Nephron progenitor cell (in vitro differentiated cells): ENCODE results near the gene OSGIN1.

Experiments used
- DNase-seq: peaks from one replicate; pipeline ENCODE4 v3.0.0; 2021
- H3K27ac Mint-ChIP-seq: 2 replicates; pipeline ENCODE4 v1.8.0; 2021; ENCODE audit warnings: mild to moderate bottlenecking, moderate library complexity, mixed read lengths
- H3K27me3 Mint-ChIP-seq: 2 replicates; pipeline ENCODE4 v1.8.0; 2021; ENCODE audit warnings: mild to moderate bottlenecking, low read depth, mixed read lengths; ENCODE audit not compliant: poor library complexity
- H3K36me3 Mint-ChIP-seq: 2 replicates; pipeline ENCODE4 v1.8.0; 2021; ENCODE audit warnings: low read depth, mixed read lengths
- H3K4me1 Mint-ChIP-seq: 2 replicates; pipeline ENCODE4 v1.8.0; 2021; ENCODE audit warnings: mixed read lengths
- H3K4me3 Mint-ChIP-seq: 2 replicates; pipeline ENCODE4 v1.8.0; 2021; ENCODE audit warnings: mild to moderate bottlenecking, moderate library complexity, mixed read lengths
- H3K9me3 Mint-ChIP-seq: 2 replicates; pipeline ENCODE4 v1.8.0; 2021; ENCODE audit warnings: mild to moderate bottlenecking, moderate library complexity, mixed read lengths
- TF ChIP-seq, protein P1 (sequence below): fragments of 200-600 bp; sonication (generic); IDR thresholded peaks from 2 replicates; pipeline ENCODE4 v1.5.0; 2021; ENCODE audit warnings: antibody characterized with exemption

The OSGIN1 gene

DNA sequence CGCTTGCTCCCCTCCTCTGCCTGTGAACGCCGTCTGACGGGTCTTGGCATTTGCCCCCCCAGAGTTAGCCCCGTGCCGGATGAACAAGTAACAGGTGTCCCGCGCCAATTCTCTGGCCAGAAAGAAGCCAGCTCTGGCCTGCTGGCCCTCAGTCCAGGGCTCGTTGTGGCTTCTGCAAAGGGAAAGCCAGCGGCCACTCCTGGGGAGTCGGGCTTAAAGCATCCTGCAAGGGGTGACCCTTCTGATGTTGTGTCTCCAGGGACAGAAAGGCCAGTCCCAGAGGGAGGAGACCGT lies 18.4 kb upstream of the OSGIN1 start:
- H3K36me3 Mint-ChIP-seq, result no peaks in the 10 kb centered on the region
- H3K9me3 Mint-ChIP-seq, result no peaks in the 10 kb centered on the region
- DNase-seq, result no peak
- no peak overlapping the region for H3K4me3 Mint-ChIP-seq
- peaks cover 6% of the 10 kb centered on the region for H3K27me3 Mint-ChIP-seq
- H3K4me1 Mint-ChIP-seq, result peaks cover 37% of the 10 kb centered on the region
- no peak overlapping the region for H3K27ac Mint-ChIP-seq
- TF ChIP-seq, protein P1, sequence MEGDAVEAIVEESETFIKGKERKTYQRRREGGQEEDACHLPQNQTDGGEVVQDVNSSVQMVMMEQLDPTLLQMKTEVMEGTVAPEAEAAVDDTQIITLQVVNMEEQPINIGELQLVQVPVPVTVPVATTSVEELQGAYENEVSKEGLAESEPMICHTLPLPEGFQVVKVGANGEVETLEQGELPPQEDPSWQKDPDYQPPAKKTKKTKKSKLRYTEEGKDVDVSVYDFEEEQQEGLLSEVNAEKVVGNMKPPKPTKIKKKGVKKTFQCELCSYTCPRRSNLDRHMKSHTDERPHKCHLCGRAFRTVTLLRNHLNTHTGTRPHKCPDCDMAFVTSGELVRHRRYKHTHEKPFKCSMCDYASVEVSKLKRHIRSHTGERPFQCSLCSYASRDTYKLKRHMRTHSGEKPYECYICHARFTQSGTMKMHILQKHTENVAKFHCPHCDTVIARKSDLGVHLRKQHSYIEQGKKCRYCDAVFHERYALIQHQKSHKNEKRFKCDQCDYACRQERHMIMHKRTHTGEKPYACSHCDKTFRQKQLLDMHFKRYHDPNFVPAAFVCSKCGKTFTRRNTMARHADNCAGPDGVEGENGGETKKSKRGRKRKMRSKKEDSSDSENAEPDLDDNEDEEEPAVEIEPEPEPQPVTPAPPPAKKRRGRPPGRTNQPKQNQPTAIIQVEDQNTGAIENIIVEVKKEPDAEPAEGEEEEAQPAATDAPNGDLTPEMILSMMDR, result no peak

DNA sequence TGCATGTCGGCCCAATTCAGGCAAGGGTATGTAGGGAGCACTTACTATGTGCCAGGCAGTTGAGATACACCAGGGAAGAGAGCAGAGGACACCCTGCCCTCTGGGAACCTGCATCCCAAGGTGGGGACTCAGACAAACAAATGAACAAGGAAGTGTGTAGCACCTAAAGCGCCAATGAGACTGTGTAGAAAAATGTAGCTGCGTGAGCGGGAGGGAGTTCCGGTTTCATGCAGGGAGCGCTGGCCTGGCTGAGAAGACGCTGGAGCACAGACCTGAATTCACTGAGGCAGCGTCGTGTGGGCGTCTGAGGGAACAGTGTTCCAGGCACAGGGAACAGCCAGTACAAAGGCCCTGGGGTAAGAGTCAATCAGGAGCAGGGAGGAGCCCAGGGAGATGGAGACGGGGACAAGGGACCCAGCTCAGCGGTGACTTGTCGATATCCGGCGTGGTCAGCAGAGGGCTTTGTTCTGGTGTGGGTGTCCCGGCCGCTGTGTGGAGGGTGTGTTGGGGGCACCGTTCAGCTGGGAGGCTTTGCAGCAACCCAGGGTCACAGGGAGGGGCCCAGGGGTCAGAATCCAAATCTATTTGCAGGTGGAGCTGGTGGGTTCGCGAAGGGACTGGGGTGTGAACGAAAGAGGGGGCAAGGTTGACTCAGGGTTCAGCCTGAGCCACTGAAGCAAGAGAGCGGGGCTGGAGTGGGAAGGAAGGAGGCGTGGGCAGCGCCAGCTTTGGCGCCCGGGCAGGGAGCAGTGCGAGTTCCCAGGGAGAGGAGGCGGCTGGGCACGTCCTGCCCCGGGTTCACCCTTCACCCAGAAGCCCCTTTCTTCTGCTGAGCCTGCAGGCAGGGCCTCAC lies 17.8 kb upstream of the OSGIN1 start:
- Mint-ChIP-seq H3K4me1 (peaks cover 32% of the 10 kb centered on the region), H3K27ac (peak overlapping the region; percentile 25), H3K9me3 (no peaks in the 10 kb centered on the region), H3K36me3 (no peaks in the 10 kb centered on the region), H3K27me3 (peaks cover 5% of the 10 kb centered on the region), H3K4me3 (no peak overlapping the region)
- no peak for DNase-seq
- TF ChIP-seq, protein P1, result no peak

DNA sequence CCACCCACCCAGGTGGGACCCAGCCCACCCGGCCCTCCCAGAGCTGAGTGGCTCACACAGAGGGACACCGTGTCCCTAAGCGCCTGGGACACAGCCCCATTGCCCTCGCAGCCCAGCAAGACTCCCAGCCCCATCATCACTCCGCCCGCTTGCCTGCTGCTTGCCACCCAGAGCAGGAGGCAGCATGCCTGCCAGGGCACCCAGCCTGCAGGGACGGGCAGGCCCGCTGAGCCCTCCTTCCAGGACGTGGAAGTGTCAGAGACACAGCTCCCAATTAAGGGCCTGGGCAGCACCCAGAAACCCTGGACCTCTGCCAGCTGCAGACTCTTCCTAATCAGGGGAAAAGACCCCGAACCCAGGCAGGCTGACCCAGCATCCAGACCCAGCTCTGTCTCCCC lies 17.2 kb upstream of the OSGIN1 start:
- TF ChIP-seq, protein P1, result no peak
- peaks cover 35% of the 10 kb centered on the region for H3K4me1 Mint-ChIP-seq
- H3K9me3 Mint-ChIP-seq, result no peaks in the 10 kb centered on the region

DNA sequence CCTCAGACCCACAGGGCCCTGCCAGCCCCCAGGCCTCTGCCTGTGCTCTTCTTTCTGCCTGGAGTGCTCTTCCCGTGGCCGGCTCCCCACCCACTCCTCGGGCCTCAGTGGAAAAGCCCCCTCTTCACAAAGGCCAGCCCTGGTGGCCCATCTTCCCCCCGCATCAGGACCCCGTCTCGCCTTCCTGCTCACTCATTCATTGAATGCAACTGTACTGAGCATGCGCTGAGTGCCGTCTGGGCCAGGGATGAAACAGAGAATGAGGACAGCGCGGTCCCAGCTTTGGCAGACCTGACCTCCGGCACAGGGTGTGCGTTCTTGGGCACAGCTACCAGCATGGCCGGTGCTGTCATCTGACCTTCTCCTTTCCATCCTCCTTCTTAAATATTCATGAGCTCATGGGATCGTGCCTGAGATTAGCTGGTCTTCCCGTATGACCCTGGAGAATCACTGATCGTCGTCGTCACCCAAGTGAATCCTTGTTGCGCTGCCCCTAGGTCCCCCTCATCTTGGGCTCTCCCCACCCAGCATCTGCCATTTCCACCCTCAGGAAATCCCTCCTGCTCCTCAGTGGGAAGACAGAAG lies 16.4 kb upstream of the OSGIN1 start:
- H3K27me3 Mint-ChIP-seq, result peaks cover 1% of the 10 kb centered on the region
- H3K4me3 Mint-ChIP-seq, result no peak overlapping the region
- DNase-seq, result no peak
- no peaks in the 10 kb centered on the region for H3K9me3 Mint-ChIP-seq
- no peaks in the 10 kb centered on the region for H3K36me3 Mint-ChIP-seq
- peaks cover 38% of the 10 kb centered on the region for H3K4me1 Mint-ChIP-seq
- TF ChIP-seq, protein P1, result no peak
- H3K27ac Mint-ChIP-seq, result peak overlapping the region; percentile 73

More for the DNA sequence above, 17.2 kb upstream of the OSGIN1 start:
- no peaks in the 10 kb centered on the region for H3K36me3 Mint-ChIP-seq
- H3K27ac Mint-ChIP-seq, result no peak overlapping the region
- H3K27me3 Mint-ChIP-seq, result peaks cover 3% of the 10 kb centered on the region
- H3K4me3 Mint-ChIP-seq, result no peak overlapping the region
- DNase-seq, result no peak

DNA sequence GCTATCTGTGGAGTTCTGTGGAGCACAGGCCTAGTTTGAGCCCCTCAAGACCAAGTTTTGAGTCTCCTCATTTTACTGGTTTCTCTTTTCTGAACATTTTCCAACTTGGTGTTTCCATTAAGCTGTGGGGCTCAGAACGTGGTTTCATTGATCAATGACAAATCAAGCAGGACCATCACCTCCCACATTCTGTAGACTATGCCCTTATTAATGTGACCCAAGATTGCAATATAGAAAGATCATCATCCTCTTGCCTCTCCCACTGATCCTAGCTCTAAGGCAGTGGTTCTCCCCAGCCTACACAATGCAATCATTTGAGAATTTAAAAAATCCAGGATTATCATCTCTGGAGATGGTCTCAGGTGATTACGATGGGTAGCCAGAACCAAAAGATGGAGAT lies 15.8 kb upstream of the OSGIN1 start:
- no peak overlapping the region for H3K4me3 Mint-ChIP-seq
- peaks cover 38% of the 10 kb centered on the region for H3K4me1 Mint-ChIP-seq
- TF ChIP-seq, protein P1, result no peak
- H3K9me3 Mint-ChIP-seq, result no peaks in the 10 kb centered on the region
- no peak overlapping the region for H3K27ac Mint-ChIP-seq
- no peaks in the 10 kb centered on the region for H3K36me3 Mint-ChIP-seq
- peaks cover 4% of the 10 kb centered on the region for H3K27me3 Mint-ChIP-seq
- no peak for DNase-seq
